ENCODE measurements around the gene LIN54.
A peak's percentile ranks its signal among the peaks of the same experiment; 100 is the strongest.
"Not testable (repeated sequence)": the region's sequence is repeated elsewhere in the genome, so short reads cannot be mapped to it uniquely, and the experiment has no call there.

LIN54 gene

GRCh38 chr4:83010522-83011318 is at the start of gene LIN54:
Gene LIN54 (minus strand): TSS chr4:83010823. CDS start chr4:82984844, 25,979 bp downstream.
- no peaks in the 10 kb centered on the region for H3K36me3 ChIP-seq (ENCODE audit: control insufficient read depth in 2 of 2, insufficient read depth in 2 of 2, low read length in 2 of 2)
- H3K9ac ChIP-seq (ENCODE audit: low read depth in 1 of 2, low read length in 2 of 2), result peak within 1 kb of the TSS; percentile 79 to 84
- peak within 1 kb of the TSS; percentile 85 to 90 for H3K27ac ChIP-seq (ENCODE audit: low read depth in 2 of 2, low read length in 2 of 2)
- H3K27me3 ChIP-seq (ENCODE audit: control insufficient read depth in 2 of 2, insufficient read depth in 2 of 2, low read length in 2 of 2), result no peaks in the 10 kb centered on the region
- peaks cover 22 to 24% of the 10 kb centered on the region in 2 donors for H3K4me1 ChIP-seq (ENCODE audit: control insufficient read depth in 2 of 2, insufficient read depth in 2 of 2, low read length in 2 of 2)
- H3K4me3 ChIP-seq (ENCODE audit: low read length in 2 of 2), result peak within 1 kb of the TSS; percentile 84 to 88
- H3K9me3 ChIP-seq (ENCODE audit: control insufficient read depth in 2 of 2, low read length in 2 of 2), result no peaks in the 10 kb centered on the region

- H3K4me1 ChIP-seq (ENCODE audit: control insufficient read depth in 2 of 2, insufficient read depth in 2 of 2, low read length in 2 of 2), result no peaks in the 10 kb centered on the region
- no peaks in the 10 kb centered on the region for H3K27me3 ChIP-seq (ENCODE audit: control insufficient read depth in 2 of 2, insufficient read depth in 2 of 2, low read length in 2 of 2)
- no peaks in the 10 kb centered on the region for H3K9me3 ChIP-seq (ENCODE audit: control insufficient read depth in 2 of 2, low read length in 2 of 2)
- H3K9ac ChIP-seq (ENCODE audit: low read depth in 1 of 2, low read length in 2 of 2), result no peak overlapping the region
- H3K4me3 ChIP-seq (ENCODE audit: low read length in 2 of 2), result no peak overlapping the region
- no peak overlapping the region for H3K27ac ChIP-seq (ENCODE audit: low read depth in 2 of 2, low read length in 2 of 2)
- peaks cover 25 to 39% of the 10 kb centered on the region in 2 donors for H3K36me3 ChIP-seq (ENCODE audit: control insufficient read depth in 2 of 2, insufficient read depth in 2 of 2, low read length in 2 of 2)
Measured at GRCh38 chr4:83054928-83055327, 44.3 kb upstream of the LIN54 start.

- H3K9me3 ChIP-seq (ENCODE audit: control insufficient read depth in 2 of 2, low read length in 2 of 2); H3K27me3 ChIP-seq (ENCODE audit: control insufficient read depth in 2 of 2, insufficient read depth in 2 of 2, low read length in 2 of 2); H3K4me1 ChIP-seq (ENCODE audit: control insufficient read depth in 2 of 2, insufficient read depth in 2 of 2, low read length in 2 of 2); H3K9ac ChIP-seq (ENCODE audit: low read depth in 1 of 2, low read length in 2 of 2); H3K4me3 ChIP-seq (ENCODE audit: low read length in 2 of 2); H3K27ac ChIP-seq (ENCODE audit: low read depth in 2 of 2, low read length in 2 of 2): not testable (repeated sequence)
- peaks cover 14 to 32% of the 10 kb centered on the region in 2 donors for H3K36me3 ChIP-seq (ENCODE audit: control insufficient read depth in 2 of 2, insufficient read depth in 2 of 2, low read length in 2 of 2)
Measured at GRCh38 chr4:83048781-83049180, 38.2 kb upstream of the LIN54 start.

- Histone ChIP-seq H3K27ac (ENCODE audit: low read depth in 2 of 2, low read length in 2 of 2) (no peak overlapping the region), H3K4me1 (ENCODE audit: control insufficient read depth in 2 of 2, insufficient read depth in 2 of 2, low read length in 2 of 2) (no peaks in the 10 kb centered on the region), H3K27me3 (ENCODE audit: control insufficient read depth in 2 of 2, insufficient read depth in 2 of 2, low read length in 2 of 2) (no peaks in the 10 kb centered on the region), H3K4me3 (ENCODE audit: low read length in 2 of 2) (no peak overlapping the region), H3K36me3 (ENCODE audit: control insufficient read depth in 2 of 2, insufficient read depth in 2 of 2, low read length in 2 of 2) (peaks cover 7 to 21% of the 10 kb centered on the region in 2 donors), H3K9me3 (ENCODE audit: control insufficient read depth in 2 of 2, low read length in 2 of 2) (no peaks in the 10 kb centered on the region), H3K9ac (ENCODE audit: low read depth in 1 of 2, low read length in 2 of 2) (no peak overlapping the region)
Measured at GRCh38 chr4:83046693-83047473, 36.3 kb upstream of the LIN54 start.

- no peak overlapping the region for H3K27ac ChIP-seq (ENCODE audit: low read depth in 2 of 2, low read length in 2 of 2)
Measured at GRCh38 chr4:83043801-83044407, 33.3 kb upstream of the LIN54 start.

GRCh38 chr4:83043157-83043556 is 32.5 kb upstream of the LIN54 start:
- not testable (repeated sequence) for H3K27ac ChIP-seq (ENCODE audit: low read depth in 2 of 2, low read length in 2 of 2); H3K4me3 ChIP-seq (ENCODE audit: low read length in 2 of 2); H3K27me3 ChIP-seq (ENCODE audit: control insufficient read depth in 2 of 2, insufficient read depth in 2 of 2, low read length in 2 of 2); H3K4me1 ChIP-seq (ENCODE audit: control insufficient read depth in 2 of 2, insufficient read depth in 2 of 2, low read length in 2 of 2); H3K9ac ChIP-seq (ENCODE audit: low read depth in 1 of 2, low read length in 2 of 2); H3K9me3 ChIP-seq (ENCODE audit: control insufficient read depth in 2 of 2, low read length in 2 of 2); H3K36me3 ChIP-seq (ENCODE audit: control insufficient read depth in 2 of 2, insufficient read depth in 2 of 2, low read length in 2 of 2)

More at GRCh38 chr4:83043801-83044407, 33.3 kb upstream of the LIN54 start:
- H3K9ac ChIP-seq (ENCODE audit: low read depth in 1 of 2, low read length in 2 of 2), result no peak overlapping the region
- H3K9me3 ChIP-seq (ENCODE audit: control insufficient read depth in 2 of 2, low read length in 2 of 2), result no peaks in the 10 kb centered on the region
- no peaks in the 10 kb centered on the region for H3K27me3 ChIP-seq (ENCODE audit: control insufficient read depth in 2 of 2, insufficient read depth in 2 of 2, low read length in 2 of 2)
- H3K36me3 ChIP-seq (ENCODE audit: control insufficient read depth in 2 of 2, insufficient read depth in 2 of 2, low read length in 2 of 2), result peaks cover 0 to 2% of the 10 kb centered on the region in 2 donors
- no peak overlapping the region for H3K4me3 ChIP-seq (ENCODE audit: low read length in 2 of 2)
- no peaks in the 10 kb centered on the region for H3K4me1 ChIP-seq (ENCODE audit: control insufficient read depth in 2 of 2, insufficient read depth in 2 of 2, low read length in 2 of 2)

- Histone ChIP-seq H3K4me3 (ENCODE audit: low read length in 2 of 2) (no peak overlapping the region), H3K9ac (ENCODE audit: low read depth in 1 of 2, low read length in 2 of 2) (no peak overlapping the region), H3K27me3 (ENCODE audit: control insufficient read depth in 2 of 2, insufficient read depth in 2 of 2, low read length in 2 of 2) (no peaks in the 10 kb centered on the region), H3K4me1 (ENCODE audit: control insufficient read depth in 2 of 2, insufficient read depth in 2 of 2, low read length in 2 of 2) (peaks cover 3 to 6% of the 10 kb centered on the region in 2 donors), H3K36me3 (ENCODE audit: control insufficient read depth in 2 of 2, insufficient read depth in 2 of 2, low read length in 2 of 2) (no peaks in the 10 kb centered on the region), H3K9me3 (ENCODE audit: control insufficient read depth in 2 of 2, low read length in 2 of 2) (no peaks in the 10 kb centered on the region), H3K27ac (ENCODE audit: low read depth in 2 of 2, low read length in 2 of 2) (no peak overlapping the region)
Measured at GRCh38 chr4:83040269-83040668, 29.6 kb upstream of the LIN54 start.

GRCh38 chr4:83036991-83037665 is 26.5 kb upstream of the LIN54 start:
- Histone ChIP-seq H3K36me3 (ENCODE audit: control insufficient read depth in 2 of 2, insufficient read depth in 2 of 2, low read length in 2 of 2) (no peaks in the 10 kb centered on the region), H3K4me3 (ENCODE audit: low read length in 2 of 2) (no peak overlapping the region), H3K27me3 (ENCODE audit: control insufficient read depth in 2 of 2, insufficient read depth in 2 of 2, low read length in 2 of 2) (no peaks in the 10 kb centered on the region), H3K9me3 (ENCODE audit: control insufficient read depth in 2 of 2, low read length in 2 of 2) (no peaks in the 10 kb centered on the region), H3K4me1 (ENCODE audit: control insufficient read depth in 2 of 2, insufficient read depth in 2 of 2, low read length in 2 of 2) (peaks cover 3 to 6% of the 10 kb centered on the region in 2 donors), H3K9ac (ENCODE audit: low read depth in 1 of 2, low read length in 2 of 2) (no peak overlapping the region), H3K27ac (ENCODE audit: low read depth in 2 of 2, low read length in 2 of 2) (no peak overlapping the region)

GRCh38 chr4:83034630-83035494 is 24.2 kb upstream of the LIN54 start, which contains the start of gene COPS4:
Gene COPS4 (plus strand): TSS chr4:83035183. CDS start chr4:83035225, 42 bp downstream.
- Histone ChIP-seq H3K4me3 (ENCODE audit: low read length in 2 of 2) (peak within 1 kb of the TSS; percentile 83 to 96), H3K27ac (ENCODE audit: low read depth in 2 of 2, low read length in 2 of 2) (peak within 1 kb of the TSS; percentile 88 to 90), H3K27me3 (ENCODE audit: control insufficient read depth in 2 of 2, insufficient read depth in 2 of 2, low read length in 2 of 2) (no peaks in the 10 kb centered on the region), H3K36me3 (ENCODE audit: control insufficient read depth in 2 of 2, insufficient read depth in 2 of 2, low read length in 2 of 2) (no peaks in the 10 kb centered on the region), H3K9ac (ENCODE audit: low read depth in 1 of 2, low read length in 2 of 2) (peak within 1 kb of the TSS; percentile 75 to 85), H3K9me3 (ENCODE audit: control insufficient read depth in 2 of 2, low read length in 2 of 2) (no peaks in the 10 kb centered on the region), H3K4me1 (ENCODE audit: control insufficient read depth in 2 of 2, insufficient read depth in 2 of 2, low read length in 2 of 2) (peaks cover 3 to 6% of the 10 kb centered on the region in 2 donors)
